ENCODE measurements around the gene ASCC1.

DNA sequence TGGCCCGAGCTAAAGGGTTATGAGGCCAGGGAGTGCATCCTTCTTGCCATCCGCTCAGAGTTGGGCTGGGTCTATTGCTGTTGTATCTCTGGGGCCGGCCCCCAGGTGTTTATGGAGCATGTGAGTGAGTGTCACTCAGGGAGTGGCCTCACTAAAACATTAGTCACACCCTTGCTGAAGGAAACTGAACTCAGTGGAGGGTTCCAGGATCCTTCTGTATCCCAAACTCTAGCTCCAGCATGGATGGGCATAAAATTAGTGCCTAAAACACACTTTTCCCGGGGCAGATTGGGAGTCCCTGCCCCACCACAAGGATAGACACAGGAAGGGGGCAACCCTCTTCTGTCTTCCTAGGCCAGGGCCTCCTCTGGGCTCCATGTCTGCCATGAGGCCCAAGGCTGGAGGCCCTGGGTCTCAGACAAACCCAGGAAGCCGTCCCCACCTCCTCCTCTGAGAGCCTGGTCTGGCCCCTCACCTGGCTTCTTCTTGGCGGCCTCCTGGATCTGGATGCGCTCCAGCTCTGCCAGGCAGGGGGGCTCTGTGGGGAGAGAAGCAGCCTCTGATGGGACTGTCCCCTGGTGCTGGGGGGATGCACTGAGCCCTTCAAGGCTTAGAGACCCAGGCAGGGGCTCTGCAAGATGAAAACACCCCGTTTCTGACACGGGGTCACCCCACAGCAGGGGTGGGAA is 152.2 kb downstream of the ASCC1 start:
- TF ChIP-seq, protein P1, sequence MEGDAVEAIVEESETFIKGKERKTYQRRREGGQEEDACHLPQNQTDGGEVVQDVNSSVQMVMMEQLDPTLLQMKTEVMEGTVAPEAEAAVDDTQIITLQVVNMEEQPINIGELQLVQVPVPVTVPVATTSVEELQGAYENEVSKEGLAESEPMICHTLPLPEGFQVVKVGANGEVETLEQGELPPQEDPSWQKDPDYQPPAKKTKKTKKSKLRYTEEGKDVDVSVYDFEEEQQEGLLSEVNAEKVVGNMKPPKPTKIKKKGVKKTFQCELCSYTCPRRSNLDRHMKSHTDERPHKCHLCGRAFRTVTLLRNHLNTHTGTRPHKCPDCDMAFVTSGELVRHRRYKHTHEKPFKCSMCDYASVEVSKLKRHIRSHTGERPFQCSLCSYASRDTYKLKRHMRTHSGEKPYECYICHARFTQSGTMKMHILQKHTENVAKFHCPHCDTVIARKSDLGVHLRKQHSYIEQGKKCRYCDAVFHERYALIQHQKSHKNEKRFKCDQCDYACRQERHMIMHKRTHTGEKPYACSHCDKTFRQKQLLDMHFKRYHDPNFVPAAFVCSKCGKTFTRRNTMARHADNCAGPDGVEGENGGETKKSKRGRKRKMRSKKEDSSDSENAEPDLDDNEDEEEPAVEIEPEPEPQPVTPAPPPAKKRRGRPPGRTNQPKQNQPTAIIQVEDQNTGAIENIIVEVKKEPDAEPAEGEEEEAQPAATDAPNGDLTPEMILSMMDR (IDR thresholded peaks at IDR 0.05 in 8 of 11, conservative IDR thresholded peaks at IDR 0.05 in 3 of 11) = no peak
- TF ChIP-seq POLR2AphosphoS5 (IDR thresholded peaks at IDR 0.05) = no peak
- TF ChIP-seq POLR2A (IDR thresholded peaks at IDR 0.05) = no peak

Data from spleen (tissue), 7 donors.